Heart right ventricle (tissue), 16 donors: ENCODE measurements around the gene LGALS7. TPM values are rescaled to one million over a fixed set of nuclear protein-coding genes. Genes with fewer than 3 reads are reported as not detected.
"Not testable (repeated sequence)": the region's sequence is repeated elsewhere in the genome, so short reads cannot be mapped to it uniquely, and the experiment has no call there.

Experiments
- ATAC-seq, 8 donors: fragments of 200-7000 bp; cut with Tn5 transposase; one replicate each; pipeline ENCODE4 v1.9.1; 2020; ENCODE audit warnings: mild to moderate bottlenecking in 8 of 8, moderate library complexity in 8 of 8, moderate number of reproducible peaks in 1 of 8
- DNase-seq, 2 donors: peaks; one replicate each; pipeline ENCODE4 v3.0.0-alpha.2; 2020
- H3K27ac ChIP-seq, 10 donors: fragments of 200-600 bp; sonication (generic) in 2 of 10; one replicate each; pipeline versions ENCODE4 v1.5.0 to v1.8.0; 2020 to 2022; ENCODE audit warnings: mild to moderate bottlenecking in 3 of 10
- H3K27me3 ChIP-seq, 7 donors: fragments of 200-600 bp; one replicate each; pipeline ENCODE4 v1.8.0; 2021 to 2022; ENCODE audit warnings: mild to moderate bottlenecking in 2 of 7
- H3K36me3 ChIP-seq, 9 donors: fragments of 200-600 bp; sonication (generic) in 1 of 9; one replicate each; pipeline versions ENCODE4 v1.5.0 to v1.8.0; 2020 to 2022; ENCODE audit warnings: mild to moderate bottlenecking in 2 of 9
- H3K4me1 ChIP-seq, 9 donors: fragments of 200-600 bp; sonication (generic) in 1 of 9; one replicate each; pipeline versions ENCODE4 v1.5.0 to v1.8.0; 2020 to 2022; ENCODE audit warnings: mild to moderate bottlenecking in 4 of 9
- H3K4me3 ChIP-seq, 10 donors: fragments of 200-600 bp; sonication (generic) in 2 of 10; one replicate each; pipeline versions ENCODE4 v1.5.0 to v1.8.0; 2020 to 2022; ENCODE audit warnings: mild to moderate bottlenecking in 7 of 10, moderate library complexity in 2 of 10
- H3K9me3 ChIP-seq, 11 donors: fragments of 200-600 bp in 10 of 11; sonication (generic) in 2 of 11; one replicate each; pipeline versions ENCODE4 v1.5.0 to v1.8.0; 2013 to 2022; ENCODE audit warnings: mild to moderate bottlenecking in 2 of 11, control low read depth in 1 of 11, moderate library complexity in 1 of 11
- CTCF ChIP-seq, 9 donors: fragments of 200-600 bp; sonication (generic) in 2 of 9; IDR thresholded peaks; one replicate each; pipeline versions ENCODE4 v1.5.0 to v1.8.0; 2021 to 2022; ENCODE audit warnings: antibody characterized with exemption in 9 of 9, mild to moderate bottlenecking in 5 of 9, moderate library complexity in 1 of 9
- WGBS, 2 donors: extraction: QIAGEN DNeasy Blood & Tissue Kit; methylation state at CpG; one replicate each; pipeline ENCODE4 v1.1.7; 2013; ENCODE audit warnings: inconsistent platforms in 1 of 2; 5-methylcytosine and 5-hydroxymethylcytosine counted together
- intact Hi-C, 10 donors: fragments of 100-400 bp; cut with DNase I; formaldehyde crosslinking; loops; one replicate each; pipeline versions ENCODE4 v1.11.1 to v1.14.2; 2022
- polyA plus RNA-seq, 2 donors: library from polyadenylated mRNA; stranded (reverse); fragments of 200-250 nt; gene quantifications; one replicate each; pipeline ENCODE4 v1.2.3, GENCODE V29; 2013
- total RNA-seq, 10 donors: library from RNA; stranded (reverse); fragmentation: NEBNext Ultra II Directional in 3 of 10; extraction: Animal tissue kit (Norgen Biotek cat#: 25700) in 3 of 10; gene quantifications; one replicate each; pipeline versions ENCODE4 v1.2.1 to v1.2.4, GENCODE V29; 2021 to 2023
- donor health status: Arrhythmogenic right ventricular cardiomyopathy.
- donor health status: ischemic (EF 13 %, LVEDD 7.1; RV severe dilation, severe dysfunction).
- donor health status: healthy with polysubstance abuse.
- donor health status: DM: no; HTN: yes; CAD: no.
- donor health status: DM: no; HTN: no; CAD: no.
- donor health status: ischemic (EF 25% LVEDD 6.9; RV normal size, moderate dysfunction).
- donor health status: ischemic (EF 25% LVEDD 5.7; RV mildly dilated, moderate dysfunction).
- donor health status: healthy.
- donor health status: DM: yes; HTN: yes; CAD: no.
- donor health status: Ischemic cardiomyopathy.
- donor health status: ischemic (EF 35%, LVEDD 5.7; RV mildly dilated, moderate dysfunction).
- donor health status: nonischemic (EF 11% LVEDD 7.7; RV severe dilation, severe dysfunction).
- donor health status: DM: yes; HTN: yes; CAD: no.
- donor health status: PGD.
- donor health status: ischemic (EF 29% LVEDD 5.4; RV normal size, mild dysfunction).
- donor health status: nonischemic (EF 23%, LVEDD 6.1; RV moderate dilation, normal function).

Gene LGALS7
- total and polyA plus RNA-seq, 12 donors, result not detected

- ATAC-seq (no peak), DNase-seq (no peak)
- intact Hi-C loops, result no loop called here
- Histone ChIP-seq H3K36me3 (no peaks in the 10 kb centered on the region), H3K27me3 (no peaks in the 10 kb centered on the region), H3K4me1 (peaks cover 0 to 15% (median 7%) of the 10 kb centered on the region in 9 donors), H3K4me3 (no peak within 1 kb of the TSS), H3K9me3 (no peaks in the 10 kb centered on the region), H3K27ac (no peak within 1 kb of the TSS)
- 74 to 80% methylated on average over 13 of the region's 17 CpGs for WGBS, 2 donors
- no peak for TF ChIP-seq CTCF (IDR thresholded peaks at IDR 0.05)
These were observed 15.3 kb upstream of the LGALS7 start, which contains the start of gene LGALS7B for GRCh38 chr19:38788478-38789243. Gene LGALS7B (plus strand): TSS chr19:38789200. CDS start chr19:38789227, 27 bp downstream.

GRCh38 chr19:38786572-38787265 lies 13.4 kb upstream of the LGALS7 start:
- ATAC-seq (no peak), DNase-seq (no peak)
- peaks cover 0 to 3% (median 0%) of the 10 kb centered on the region in 7 donors for H3K27me3 ChIP-seq
- 76 to 78% methylated on average over 11 of the region's 11 CpGs for WGBS, 2 donors
- no peaks in the 10 kb centered on the region for H3K4me1 ChIP-seq
- H3K4me3 ChIP-seq, result no peak overlapping the region
- no peak overlapping the region for H3K27ac ChIP-seq
- no peak for TF ChIP-seq CTCF (IDR thresholded peaks at IDR 0.05)
- H3K9me3 ChIP-seq, result no peaks in the 10 kb centered on the region
- no peaks in the 10 kb centered on the region for H3K36me3 ChIP-seq
- intact Hi-C loops, result no loop called here

- H3K4me1 ChIP-seq, H3K4me3 ChIP-seq, DNase-seq, H3K9me3 ChIP-seq, H3K27ac ChIP-seq, ATAC-seq, H3K36me3 ChIP-seq, H3K27me3 ChIP-seq, intact Hi-C loops: not testable (repeated sequence)
- WGBS, 2 donors, result 90 to 94% methylated on average over 3 of the region's 3 CpGs
These were observed 12.7 kb upstream of the LGALS7 start for GRCh38 chr19:38786061-38786460.

GRCh38 chr19:38785187-38785699 lies 11.9 kb upstream of the LGALS7 start:
- intact Hi-C loops, result no loop called here
- H3K4me3 ChIP-seq, result no peak overlapping the region
- no peak overlapping the region for H3K27ac ChIP-seq
- ATAC-seq, result no peak
- WGBS, 2 donors, result 98% methylated on average over 7 of the region's 7 CpGs
- H3K4me1 ChIP-seq, result no peaks in the 10 kb centered on the region
- no peak for TF ChIP-seq CTCF (IDR thresholded peaks at IDR 0.05)
- no peak for DNase-seq
- no peaks in the 10 kb centered on the region for H3K36me3 ChIP-seq
- no peaks in the 10 kb centered on the region for H3K9me3 ChIP-seq
- H3K27me3 ChIP-seq, result peaks cover 0 to 8% (median 3%) of the 10 kb centered on the region in 7 donors
